Neural cell (in vitro differentiated cells): Measurements from ENCODE around the gene PTPRT. TPM values are rescaled to one million over a fixed set of nuclear protein-coding genes. Genes with fewer than 3 reads are reported as not detected.

Experiments
- H2AFZ ChIP-seq: fragments of 200-600, 300-800 bp; sonication (generic), shearing (Covaris generic); 2 replicates; pipeline ENCODE4 v1.6.0; 2014; ENCODE audit warnings: low read depth, mild to moderate bottlenecking, antibody characterized with exemption, low read length, moderate library complexity
- H3F3A ChIP-seq: fragments of 200-600 bp; shearing (Covaris generic); 2 replicates; pipeline ENCODE4 v1.6.1; 2016; ENCODE audit warnings: mild to moderate bottlenecking, moderate library complexity, mixed read lengths, antibody characterized with exemption, low read length; ENCODE audit not compliant: insufficient read depth, poor library complexity, severe bottlenecking
- H3K27ac ChIP-seq: fragments of 200-600, 300-800 bp; sonication (generic), shearing (Covaris generic); 2 replicates; pipeline ENCODE4 v1.5.1; 2014; ENCODE audit warnings: mild to moderate bottlenecking, low read length, moderate library complexity
- H3K27me3 ChIP-seq: fragments of 300-800, 200-600 bp; sonication (generic), shearing (Covaris generic); 2 replicates; pipeline ENCODE4 v1.6.0; 2014; ENCODE audit warnings: mild to moderate bottlenecking, low read depth, low read length, moderate library complexity; ENCODE audit not compliant: insufficient read depth
- H3K36me3 ChIP-seq: fragments of 300-800, 200-600 bp; sonication (generic), shearing (Covaris generic); 2 replicates; pipeline ENCODE4 v1.5.1; 2014; ENCODE audit warnings: mild to moderate bottlenecking, antibody characterized with exemption, low read length, moderate library complexity; ENCODE audit not compliant: insufficient read depth
- H3K4me2 ChIP-seq: fragments of 300-800, 200-600 bp; sonication (generic), shearing (Covaris generic); 2 replicates; pipeline ENCODE4 v1.6.0; 2014; ENCODE audit warnings: mild to moderate bottlenecking, low read length
- H3K4me3 ChIP-seq: fragments of 300-800, 200-600 bp; sonication (generic), shearing (Covaris generic); 2 replicates; pipeline ENCODE4 v1.5.1; 2014; ENCODE audit warnings: mild to moderate bottlenecking, low read length, moderate library complexity
- H3K79me2 ChIP-seq: fragments of 200-600 bp; shearing (Covaris generic); replicated peaks from 2 replicates; pipeline ENCODE4 v1.6.0; 2014; ENCODE audit warnings: mild to moderate bottlenecking, low read length, moderate library complexity; ENCODE audit not compliant: insufficient read depth
- H3K9ac ChIP-seq: fragments of 300-800, 200-600 bp; sonication (generic), shearing (Covaris generic); 2 replicates; pipeline ENCODE4 v1.6.1; 2016; ENCODE audit warnings: mild to moderate bottlenecking, low read length, mixed read lengths
- H3K9me2 ChIP-seq: fragments of 200-600 bp; shearing (Covaris generic); 2 replicates; pipeline ENCODE4 v1.6.1; 2016; ENCODE audit warnings: mild to moderate bottlenecking, low read length, mixed read lengths; ENCODE audit not compliant: insufficient read depth
- H3K9me3 ChIP-seq: fragments of 200-600, 300-800 bp; sonication (generic), shearing (Covaris generic); 2 replicates; pipeline ENCODE4 v1.6.1; 2016; ENCODE audit warnings: mild to moderate bottlenecking, mixed run types, low read length, moderate library complexity, mixed read lengths
- H4K20me1 ChIP-seq: fragments of 200-600 bp; shearing (Covaris generic); 2 replicates; pipeline ENCODE4 v1.6.1; 2016; ENCODE audit warnings: mild to moderate bottlenecking, mixed run types; ENCODE audit not compliant: insufficient read depth
- EP300 ChIP-seq: fragments of 450-650 bp; conservative IDR thresholded peaks from 2 replicates; pipeline ENCODE4 v1.6.1; 2014; ENCODE audit warnings: antibody characterized with exemption, mild to moderate bottlenecking, moderate library complexity; ENCODE audit not compliant: poor library complexity, severe bottlenecking
- EZH2 ChIP-seq: fragments of 200-600, 300-800 bp; shearing (Covaris generic), sonication (generic); IDR thresholded peaks from 2 replicates; pipeline ENCODE4 v1.6.1; 2014; ENCODE audit warnings: antibody characterized with exemption, low read length, borderline replicate concordance, mild to moderate bottlenecking; ENCODE audit not compliant: insufficient read depth, poor library complexity, severe bottlenecking
- MXI1 ChIP-seq: fragments of 450-650 bp; conservative IDR thresholded peaks from 2 replicates; pipeline ENCODE4 v1.6.1; 2014; ENCODE audit warnings: antibody characterized with exemption, mild to moderate bottlenecking; ENCODE audit not compliant: poor library complexity, severe bottlenecking
- POLR2AphosphoS5 ChIP-seq: IDR thresholded peaks from 2 replicates; pipeline ENCODE4 v1.6.1; 2012
- RAD21 ChIP-seq: fragments of 450-650 bp; conservative IDR thresholded peaks from 2 replicates; pipeline ENCODE4 v1.6.1; 2014; ENCODE audit warnings: antibody characterized with exemption, mild to moderate bottlenecking, moderate library complexity
- SMC3 ChIP-seq: fragments of 450-650 bp; conservative IDR thresholded peaks from 2 replicates; pipeline ENCODE4 v1.6.1; 2014; ENCODE audit warnings: antibody characterized with exemption, mild to moderate bottlenecking, moderate library complexity; ENCODE audit not compliant: poor library complexity
- TAF1 ChIP-seq: IDR thresholded peaks from 2 replicates; pipeline ENCODE4 v1.6.1; 2012; ENCODE audit warnings: low read depth
- polyA plus RNA-seq: library from polyadenylated mRNA; depleted of rRNA; stranded (reverse); fragments of >200 nt; gene quantifications from 2 replicates; pipeline ENCODE4 v1.2.3, GENCODE V29; 2014
- TF ChIP-seq, protein P1 (sequence below): IDR thresholded peaks from 2 replicates; pipeline ENCODE4 v1.6.1; 2012; ENCODE audit warnings: borderline replicate concordance
- TF ChIP-seq, protein P2 (sequence below): fragments of 450-650 bp; IDR thresholded peaks from 2 replicates; pipeline ENCODE4 v1.5.1; 2014; ENCODE audit warnings: antibody characterized with exemption, mild to moderate bottlenecking, moderate library complexity; ENCODE audit not compliant: poor library complexity, severe bottlenecking

Gene PTPRT
- polyA plus RNA-seq, 1 donor from 2014 or later: 9.2 TPM

DNA sequence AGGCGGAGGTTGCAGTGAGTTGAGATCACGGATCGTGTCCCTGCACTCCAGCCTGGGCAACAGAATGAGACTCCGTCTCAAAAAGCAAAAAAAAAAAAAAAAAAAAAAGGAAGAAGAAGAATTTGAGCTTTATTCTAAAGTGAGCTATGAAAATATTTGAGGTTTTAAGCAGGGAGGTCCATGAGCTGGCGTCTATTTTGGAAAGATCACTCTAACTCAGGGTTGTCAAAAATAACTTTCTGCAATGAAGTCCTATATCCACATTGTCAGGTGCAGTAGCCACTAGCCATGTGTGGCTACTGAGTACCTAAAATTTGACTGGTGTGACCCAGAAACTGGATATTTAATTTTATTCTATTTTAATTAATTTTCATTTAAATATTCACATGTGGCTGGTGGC is 217.1 kb downstream of the PTPRT start:
- Histone ChIP-seq H3K4me3 (no peak overlapping the region), H3K27ac (no peak overlapping the region), H2AFZ (no peak overlapping the region), H3K9me3 (no peaks in the 10 kb centered on the region), H4K20me1 (no peaks in the 10 kb centered on the region), H3K79me2 (no peaks in the 10 kb centered on the region), H3F3A (no peaks in the 10 kb centered on the region), H3K9ac (no peak overlapping the region), H3K9me2 (no peaks in the 10 kb centered on the region), H3K27me3 (no peaks in the 10 kb centered on the region), H3K36me3 (no peaks in the 10 kb centered on the region), H3K4me2 (no peak overlapping the region)
- TF ChIP-seq, protein P1, sequence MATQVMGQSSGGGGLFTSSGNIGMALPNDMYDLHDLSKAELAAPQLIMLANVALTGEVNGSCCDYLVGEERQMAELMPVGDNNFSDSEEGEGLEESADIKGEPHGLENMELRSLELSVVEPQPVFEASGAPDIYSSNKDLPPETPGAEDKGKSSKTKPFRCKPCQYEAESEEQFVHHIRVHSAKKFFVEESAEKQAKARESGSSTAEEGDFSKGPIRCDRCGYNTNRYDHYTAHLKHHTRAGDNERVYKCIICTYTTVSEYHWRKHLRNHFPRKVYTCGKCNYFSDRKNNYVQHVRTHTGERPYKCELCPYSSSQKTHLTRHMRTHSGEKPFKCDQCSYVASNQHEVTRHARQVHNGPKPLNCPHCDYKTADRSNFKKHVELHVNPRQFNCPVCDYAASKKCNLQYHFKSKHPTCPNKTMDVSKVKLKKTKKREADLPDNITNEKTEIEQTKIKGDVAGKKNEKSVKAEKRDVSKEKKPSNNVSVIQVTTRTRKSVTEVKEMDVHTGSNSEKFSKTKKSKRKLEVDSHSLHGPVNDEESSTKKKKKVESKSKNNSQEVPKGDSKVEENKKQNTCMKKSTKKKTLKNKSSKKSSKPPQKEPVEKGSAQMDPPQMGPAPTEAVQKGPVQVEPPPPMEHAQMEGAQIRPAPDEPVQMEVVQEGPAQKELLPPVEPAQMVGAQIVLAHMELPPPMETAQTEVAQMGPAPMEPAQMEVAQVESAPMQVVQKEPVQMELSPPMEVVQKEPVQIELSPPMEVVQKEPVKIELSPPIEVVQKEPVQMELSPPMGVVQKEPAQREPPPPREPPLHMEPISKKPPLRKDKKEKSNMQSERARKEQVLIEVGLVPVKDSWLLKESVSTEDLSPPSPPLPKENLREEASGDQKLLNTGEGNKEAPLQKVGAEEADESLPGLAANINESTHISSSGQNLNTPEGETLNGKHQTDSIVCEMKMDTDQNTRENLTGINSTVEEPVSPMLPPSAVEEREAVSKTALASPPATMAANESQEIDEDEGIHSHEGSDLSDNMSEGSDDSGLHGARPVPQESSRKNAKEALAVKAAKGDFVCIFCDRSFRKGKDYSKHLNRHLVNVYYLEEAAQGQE: no peak
- TF ChIP-seq TAF1: no peak
- TF ChIP-seq, protein P2, sequence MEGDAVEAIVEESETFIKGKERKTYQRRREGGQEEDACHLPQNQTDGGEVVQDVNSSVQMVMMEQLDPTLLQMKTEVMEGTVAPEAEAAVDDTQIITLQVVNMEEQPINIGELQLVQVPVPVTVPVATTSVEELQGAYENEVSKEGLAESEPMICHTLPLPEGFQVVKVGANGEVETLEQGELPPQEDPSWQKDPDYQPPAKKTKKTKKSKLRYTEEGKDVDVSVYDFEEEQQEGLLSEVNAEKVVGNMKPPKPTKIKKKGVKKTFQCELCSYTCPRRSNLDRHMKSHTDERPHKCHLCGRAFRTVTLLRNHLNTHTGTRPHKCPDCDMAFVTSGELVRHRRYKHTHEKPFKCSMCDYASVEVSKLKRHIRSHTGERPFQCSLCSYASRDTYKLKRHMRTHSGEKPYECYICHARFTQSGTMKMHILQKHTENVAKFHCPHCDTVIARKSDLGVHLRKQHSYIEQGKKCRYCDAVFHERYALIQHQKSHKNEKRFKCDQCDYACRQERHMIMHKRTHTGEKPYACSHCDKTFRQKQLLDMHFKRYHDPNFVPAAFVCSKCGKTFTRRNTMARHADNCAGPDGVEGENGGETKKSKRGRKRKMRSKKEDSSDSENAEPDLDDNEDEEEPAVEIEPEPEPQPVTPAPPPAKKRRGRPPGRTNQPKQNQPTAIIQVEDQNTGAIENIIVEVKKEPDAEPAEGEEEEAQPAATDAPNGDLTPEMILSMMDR: no peak
- no peak for TF ChIP-seq EZH2
- no peak for TF ChIP-seq MXI1
- TF ChIP-seq RAD21: no peak
- TF ChIP-seq EP300: no peak
- TF ChIP-seq POLR2AphosphoS5: no peak
- TF ChIP-seq SMC3: no peak

DNA sequence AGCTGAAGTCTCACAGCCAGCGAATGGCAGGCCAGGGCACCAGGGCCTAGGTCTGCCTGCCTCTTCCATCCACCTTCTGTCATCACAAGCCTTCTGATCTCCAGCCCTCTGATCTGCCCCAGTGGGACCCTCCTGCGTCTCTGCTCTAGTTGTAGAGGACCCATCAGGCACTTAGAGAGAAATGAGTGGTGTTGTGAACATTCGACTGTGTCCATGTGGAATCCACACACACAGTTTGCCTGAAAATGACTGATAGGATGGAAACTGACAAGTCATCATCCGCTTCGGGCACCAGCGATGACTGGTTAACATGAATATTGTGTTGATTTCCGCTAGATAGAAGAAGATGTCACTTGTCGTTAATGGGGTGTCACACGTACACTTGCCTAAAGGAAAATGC is 221.0 kb downstream of the PTPRT start:
- H3F3A ChIP-seq: no peaks in the 10 kb centered on the region
- no peak overlapping the region for H3K9ac ChIP-seq
- no peaks in the 10 kb centered on the region for H4K20me1 ChIP-seq
- H3K27ac ChIP-seq: no peak overlapping the region
- no peaks in the 10 kb centered on the region for H3K79me2 ChIP-seq
- no peaks in the 10 kb centered on the region for H3K27me3 ChIP-seq
- no peak overlapping the region for H3K4me2 ChIP-seq
- H3K9me2 ChIP-seq: no peaks in the 10 kb centered on the region
- H3K36me3 ChIP-seq: no peaks in the 10 kb centered on the region
- TF ChIP-seq, protein P1: no peak
- no peak for TF ChIP-seq MXI1
- no peak for TF ChIP-seq EP300
- TF ChIP-seq, protein P2: no peak
- no peak for TF ChIP-seq TAF1
- no peak for TF ChIP-seq RAD21
- TF ChIP-seq EZH2: no peak
- TF ChIP-seq POLR2AphosphoS5: no peak
- TF ChIP-seq SMC3: no peak
- no peak overlapping the region for H3K4me3 ChIP-seq
- H3K9me3 ChIP-seq: no peaks in the 10 kb centered on the region
- H2AFZ ChIP-seq: no peak overlapping the region
